ENCODE measurements around the gene OVOL2. TPM values are rescaled to one million over a fixed set of nuclear protein-coding genes. Genes with fewer than 3 reads are reported as not detected.

Gene OVOL2
- 0.20 to 0.33 TPM (median 0.28 TPM) in 5 replicates for total RNA-seq (2022; extraction: Qiagen RNA extraction)

DNA sequence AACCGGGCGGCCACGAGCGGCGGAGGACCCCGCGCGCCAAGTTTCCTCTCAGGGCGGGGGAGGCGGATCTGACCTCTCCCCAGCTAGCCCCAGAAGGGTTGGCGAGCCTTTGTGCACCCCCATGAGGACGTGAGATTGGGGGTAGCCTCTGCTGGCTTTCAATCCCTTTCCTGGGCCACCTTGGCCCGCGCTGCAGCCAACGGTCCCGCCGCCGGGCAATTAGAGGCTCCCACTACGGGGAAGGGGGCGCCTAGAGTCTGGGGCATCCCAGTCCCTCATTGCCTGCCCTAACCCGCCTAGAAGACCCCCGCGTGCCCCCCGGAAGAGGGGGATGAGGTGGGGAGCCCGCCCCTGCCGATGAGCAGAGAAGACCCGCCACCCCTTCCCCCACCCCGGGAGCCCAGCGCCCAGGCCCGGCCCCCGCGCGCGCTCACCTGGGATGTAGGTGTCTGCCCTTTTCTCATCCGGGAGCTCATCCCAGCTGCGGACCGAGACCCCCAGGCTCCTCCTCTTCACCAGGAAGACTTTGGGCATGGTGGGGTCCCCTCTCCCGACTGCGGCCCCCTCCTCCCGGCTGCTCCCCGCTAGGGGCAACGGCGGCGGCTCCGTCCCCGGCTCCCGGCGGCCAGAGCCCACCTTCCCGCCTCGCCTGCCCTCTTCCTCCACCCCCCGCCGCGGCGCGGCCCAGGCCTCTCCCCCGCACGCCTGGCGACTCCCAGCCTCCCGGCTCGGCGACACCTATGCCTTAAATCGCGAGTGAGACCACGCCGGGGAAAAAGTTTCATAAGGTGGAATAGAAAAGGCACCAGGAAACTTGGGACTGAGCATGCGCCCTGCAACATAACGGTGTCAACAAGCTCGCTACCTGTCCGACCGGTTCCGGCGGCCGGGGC lies at the start of gene OVOL2:
Gene OVOL2, minus strand, starts transcription at position 816 of the 893 bp plus-strand sequence. Its CDS starts 282 bp downstream, at position 534.

Other genes starting within 250 kb of the OVOL2 start
- gene SNX5, start 89.1 kb downstream of the OVOL2 start, total RNA-seq (2022; extraction: Qiagen RNA extraction): 223 to 239 TPM (median 236 TPM) in 5 replicates
- gene MGME1, start 88.9 kb downstream of the OVOL2 start, total RNA-seq (2022; extraction: Qiagen RNA extraction): 40.1 to 43.4 TPM (median 41.5 TPM) in 5 replicates
- 9.2 to 12.2 TPM (median 10.4 TPM) in 5 replicates for gene KAT14, start 79.9 kb upstream of the OVOL2 start, total RNA-seq (2022; extraction: Qiagen RNA extraction)
- 21.7 to 27.9 TPM (median 23.6 TPM) in 5 replicates for gene PET117, start 79.9 kb upstream of the OVOL2 start, total RNA-seq (2022; extraction: Qiagen RNA extraction)
- 9.4 to 14.6 TPM (median 11.9 TPM) in 5 replicates for gene ZNF133, start 230.6 kb upstream of the OVOL2 start, total RNA-seq (2022; extraction: Qiagen RNA extraction)

Measured in A549 treated with Hydrocortisone at 1 μM for 4 hours (cell line).